GDM1 (cell line): Measurements from ENCODE around the gene MYH7B.

ENCODE experiments used
- DNase-seq: peaks from one replicate; lab custom pipeline; 2025; lab: John Stamatoyannopoulos, UW

The MYH7B gene

DNA sequence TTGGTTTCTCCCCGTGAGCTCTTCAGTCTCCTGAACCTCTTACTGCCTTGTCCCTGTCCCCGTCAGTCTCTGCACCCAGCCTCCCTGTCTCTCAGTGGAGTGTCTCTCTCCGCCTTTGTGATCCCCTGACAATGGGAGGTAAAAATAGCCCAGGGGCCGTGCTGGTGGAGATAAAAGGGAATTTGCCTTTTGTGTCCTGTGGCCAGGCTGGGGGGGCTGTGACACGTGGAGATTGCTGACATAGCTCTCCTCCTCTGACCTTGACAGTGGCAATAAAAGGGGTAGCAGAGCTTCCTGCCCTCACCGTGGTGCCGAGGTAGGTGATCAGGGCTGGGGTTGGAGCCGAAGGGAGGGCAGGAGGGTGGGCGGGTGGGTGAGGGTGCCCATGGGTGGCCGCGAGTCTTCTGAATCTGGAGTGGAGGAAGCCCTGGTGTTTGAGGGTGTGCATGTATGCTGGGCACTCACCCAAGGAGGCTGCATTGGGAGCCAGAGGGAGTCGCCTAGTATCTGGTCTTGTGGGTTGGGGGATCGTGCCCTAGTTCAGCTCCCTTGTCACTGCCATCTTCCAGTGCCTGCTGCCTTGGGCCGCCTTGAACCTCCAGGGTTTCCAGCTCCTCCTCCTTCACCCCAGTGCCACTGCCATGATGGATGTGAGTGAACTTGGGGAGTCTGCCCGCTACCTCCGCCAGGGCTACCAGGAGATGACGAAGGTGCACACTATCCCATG lies 21.9 kb downstream of the MYH7B start:
- no peak for DNase-seq

DNA sequence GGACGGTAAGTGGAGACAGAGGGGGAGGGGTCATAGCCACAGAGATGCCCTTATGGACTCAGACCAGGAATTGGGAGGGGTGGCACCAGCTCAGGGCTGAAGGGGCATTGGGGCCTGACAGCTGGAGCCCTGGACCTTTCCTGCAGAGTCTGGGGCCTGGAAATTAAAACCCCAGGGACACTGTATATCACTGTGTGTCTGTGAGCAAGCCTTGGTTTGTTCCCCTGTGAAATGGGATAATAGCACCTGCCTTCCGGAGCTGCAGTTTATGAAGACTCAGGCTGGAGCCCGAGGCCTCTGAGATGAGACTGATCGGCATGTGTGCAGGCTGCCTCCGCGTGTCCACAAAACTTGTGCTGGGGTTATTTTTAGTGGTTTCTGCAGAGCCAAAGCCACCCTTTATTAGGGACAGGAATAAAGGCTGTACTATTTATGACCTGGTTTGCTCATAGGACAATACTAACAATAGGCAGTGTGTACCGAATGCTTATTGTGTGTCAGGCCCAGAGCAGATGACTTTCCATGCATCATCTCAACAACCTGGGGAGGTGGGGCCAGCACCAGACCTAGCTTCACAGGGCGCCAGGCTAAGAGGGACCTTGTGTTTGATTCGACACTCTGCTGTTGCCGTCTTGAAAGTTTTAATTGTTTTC lies 22.6 kb downstream of the MYH7B start:
- DNase-seq = no peak

DNA sequence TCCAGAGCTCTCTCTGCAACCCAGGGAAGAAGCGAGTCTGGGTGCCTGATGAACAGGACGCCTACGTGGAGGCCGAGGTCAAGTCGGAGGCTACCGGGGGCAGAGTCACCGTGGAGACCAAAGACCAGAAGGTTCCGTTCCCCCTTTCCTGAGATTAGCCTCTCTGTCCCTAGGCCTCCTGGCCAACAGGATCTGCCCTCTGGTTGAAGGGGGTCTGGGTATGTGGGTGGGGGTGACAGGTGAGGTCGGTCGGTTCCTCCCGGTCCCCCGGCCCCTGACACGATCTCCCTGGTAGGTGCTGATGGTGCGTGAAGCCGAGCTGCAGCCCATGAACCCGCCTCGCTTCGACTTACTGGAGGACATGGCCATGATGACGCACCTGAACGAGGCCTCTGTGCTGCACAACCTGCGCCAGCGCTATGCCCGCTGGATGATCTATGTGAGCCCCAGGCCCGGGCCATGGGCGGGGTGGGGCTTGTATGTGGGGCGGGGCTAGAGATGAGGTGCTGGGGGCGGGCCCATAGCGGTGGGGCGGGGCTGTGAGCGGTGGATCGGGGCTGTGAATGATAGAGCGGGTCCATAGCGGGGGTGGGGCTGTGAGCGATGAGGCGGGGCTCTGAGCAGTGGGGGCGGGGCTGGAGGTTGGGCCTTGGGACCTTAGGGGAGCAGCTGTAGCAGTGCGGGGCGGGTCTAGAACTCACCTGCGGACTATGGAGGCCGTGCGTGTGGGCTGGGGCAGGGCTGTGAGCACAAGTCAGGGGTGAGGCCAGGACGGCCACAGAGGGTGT lies 23.9 kb downstream of the MYH7B start:
- DNase-seq = no peak

DNA sequence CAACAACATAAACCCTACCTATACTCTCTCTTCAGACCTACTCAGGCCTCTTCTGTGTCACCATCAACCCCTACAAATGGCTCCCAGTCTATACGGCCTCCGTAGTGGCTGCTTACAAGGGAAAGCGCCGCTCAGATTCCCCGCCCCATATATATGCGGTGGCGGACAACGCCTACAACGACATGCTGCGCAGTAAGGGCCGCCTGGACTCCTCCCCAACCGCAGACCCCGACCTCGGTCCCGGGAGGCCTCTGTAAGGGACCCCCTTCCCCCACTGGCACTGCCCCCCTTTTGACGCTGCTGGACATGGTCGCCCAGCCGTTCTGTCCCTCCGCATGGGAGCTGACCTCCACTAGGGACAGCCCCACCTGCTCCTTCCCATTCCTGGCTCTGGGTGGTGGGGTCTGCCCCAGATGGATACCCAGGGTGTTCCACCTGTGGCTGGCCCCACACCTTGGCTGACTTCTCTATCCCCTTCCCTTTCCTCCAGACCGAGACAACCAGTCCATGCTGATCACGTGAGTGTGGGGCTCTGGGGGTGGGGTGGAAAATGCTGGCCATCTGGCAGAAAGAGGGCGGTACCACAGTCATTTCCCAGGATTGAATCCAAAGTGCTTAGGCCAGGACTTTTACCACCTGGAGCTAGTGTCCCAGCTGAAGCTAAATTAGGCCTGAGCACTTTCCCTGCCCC lies 25.0 kb downstream of the MYH7B start:
- no peak for DNase-seq

DNA sequence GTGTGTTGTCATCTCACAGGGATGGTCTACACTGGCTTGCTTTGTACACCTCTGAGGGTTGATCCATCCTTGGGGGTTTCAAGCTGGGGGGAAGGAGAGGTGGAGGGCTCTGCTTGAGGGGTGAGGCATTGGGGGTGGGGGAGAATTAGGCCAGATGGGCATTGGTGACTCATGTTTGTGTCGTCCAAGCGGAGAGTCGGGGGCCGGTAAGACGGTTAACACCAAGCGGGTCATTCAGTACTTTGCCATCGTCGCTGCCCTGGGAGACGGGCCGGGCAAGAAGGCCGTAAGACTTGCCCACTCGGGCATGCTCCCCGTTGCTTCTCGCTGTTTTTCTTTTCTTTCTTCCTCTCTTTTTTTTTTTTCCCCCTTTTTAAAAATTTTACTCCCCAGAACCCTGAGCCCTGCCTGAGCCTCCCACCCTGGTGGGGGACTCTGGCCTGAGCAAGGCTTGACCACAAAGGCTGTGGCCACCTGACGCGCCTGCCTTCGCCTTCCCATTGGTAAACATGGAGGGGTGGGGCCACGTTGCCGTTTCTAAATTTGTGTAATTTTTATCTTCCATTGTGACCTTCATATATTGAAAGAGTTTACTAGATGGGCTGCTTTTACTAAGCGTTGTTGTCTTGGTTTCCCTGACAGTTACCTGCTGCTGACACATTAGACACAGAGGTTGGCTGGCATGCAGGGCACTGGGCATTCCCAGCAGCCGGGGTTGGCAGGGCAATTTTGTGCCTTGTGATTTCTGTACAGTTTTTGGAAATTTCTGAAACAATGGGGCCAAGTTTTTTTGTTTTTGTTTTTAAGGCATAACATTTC lies 26.8 kb downstream of the MYH7B start:
- no peak for DNase-seq

DNA sequence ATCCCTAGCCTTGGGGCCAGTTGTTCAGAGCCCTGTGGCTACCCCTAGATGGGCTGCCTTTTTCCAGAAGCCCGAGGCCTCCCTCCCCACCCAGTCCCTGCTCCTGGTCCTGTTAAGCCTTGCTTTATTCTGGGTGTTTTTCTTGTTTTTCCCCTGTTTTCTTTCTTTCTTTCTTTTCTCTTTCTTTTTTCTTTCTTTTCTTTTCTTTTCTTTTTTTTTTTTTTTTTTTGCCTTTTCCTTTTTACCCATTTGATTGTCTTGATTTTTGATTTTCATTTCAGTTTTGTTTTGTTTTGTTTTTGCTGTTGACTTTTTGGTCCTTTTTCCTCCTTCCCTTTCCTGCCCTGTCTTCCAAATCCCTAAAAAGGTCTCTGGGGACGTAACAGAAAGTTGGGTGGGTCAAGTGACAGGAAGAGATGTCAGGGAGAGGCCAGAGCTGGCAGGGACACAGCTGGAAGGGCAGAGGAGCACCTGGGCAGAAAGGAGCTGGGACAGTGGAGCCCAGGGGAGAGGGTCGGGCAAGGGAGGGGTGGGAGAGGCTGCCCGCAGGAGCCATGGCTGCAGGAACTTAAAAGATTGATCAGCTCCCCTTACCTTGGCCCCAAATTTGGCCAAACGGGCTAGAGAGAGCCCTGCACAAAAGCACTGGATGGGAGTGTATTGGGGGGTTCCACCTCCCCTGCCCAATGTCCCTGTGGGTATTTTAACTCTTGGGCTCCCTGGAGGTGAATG lies 27.6 kb downstream of the MYH7B start:
- DNase-seq = no peak

DNA sequence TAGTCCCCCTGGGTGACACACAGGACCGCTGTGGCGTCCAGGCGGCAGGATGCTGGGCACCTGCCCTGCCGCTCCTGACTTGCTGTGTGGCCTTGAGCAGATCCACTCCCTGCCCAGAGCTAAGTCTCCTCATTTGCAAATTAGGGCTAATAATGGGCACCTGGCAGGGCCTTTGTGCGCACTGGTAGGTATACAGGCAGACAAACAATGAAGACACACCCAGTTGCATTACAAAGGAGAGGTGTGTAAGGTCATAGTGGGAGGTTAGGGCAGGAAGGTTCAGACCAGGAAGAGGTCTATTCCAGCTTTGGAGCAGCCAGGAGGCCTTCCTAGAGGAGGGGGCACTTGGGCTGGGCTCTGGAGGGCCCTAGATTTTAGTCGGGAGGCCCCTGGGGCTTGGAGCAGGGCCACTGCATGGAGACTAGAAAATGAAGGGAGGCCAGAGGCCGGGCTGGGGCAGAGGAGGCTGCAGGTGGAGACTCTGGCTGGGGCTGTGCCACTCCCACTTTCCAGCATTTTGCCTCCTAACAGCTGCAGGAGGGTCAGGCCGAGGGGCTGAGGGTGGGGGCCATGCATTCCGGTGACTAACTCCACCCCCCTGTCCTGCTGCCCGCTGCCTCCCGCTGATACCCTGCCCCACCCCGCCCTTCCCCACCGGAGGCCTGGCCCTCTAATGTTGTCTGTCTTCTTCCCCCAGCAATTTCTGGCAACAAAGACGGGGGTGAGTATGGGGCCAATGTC lies 28.5 kb downstream of the MYH7B start:
- no peak for DNase-seq

DNA sequence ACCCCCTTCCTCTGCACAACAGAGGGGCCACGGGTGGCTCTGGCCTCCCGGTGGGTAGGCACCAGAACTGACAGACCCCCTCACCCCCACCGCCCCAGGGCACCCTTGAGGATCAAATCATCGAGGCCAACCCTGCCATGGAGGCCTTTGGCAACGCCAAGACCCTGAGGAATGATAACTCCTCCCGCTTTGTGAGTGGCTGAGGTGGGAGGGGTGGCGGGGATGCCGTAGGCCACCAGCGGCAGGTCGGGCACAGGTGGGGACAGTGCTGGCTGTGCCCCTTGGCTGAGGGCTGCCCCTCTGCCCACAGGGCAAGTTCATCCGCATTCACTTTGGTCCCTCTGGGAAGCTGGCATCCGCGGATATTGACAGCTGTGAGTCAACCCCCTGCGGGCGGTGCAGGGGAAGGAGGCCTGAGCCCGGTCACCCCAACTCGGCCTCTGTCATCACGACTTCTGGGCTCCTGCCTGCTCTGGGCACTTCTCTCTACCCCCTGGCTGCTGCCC lies 29.1 kb downstream of the MYH7B start:
- no peak for DNase-seq

DNA sequence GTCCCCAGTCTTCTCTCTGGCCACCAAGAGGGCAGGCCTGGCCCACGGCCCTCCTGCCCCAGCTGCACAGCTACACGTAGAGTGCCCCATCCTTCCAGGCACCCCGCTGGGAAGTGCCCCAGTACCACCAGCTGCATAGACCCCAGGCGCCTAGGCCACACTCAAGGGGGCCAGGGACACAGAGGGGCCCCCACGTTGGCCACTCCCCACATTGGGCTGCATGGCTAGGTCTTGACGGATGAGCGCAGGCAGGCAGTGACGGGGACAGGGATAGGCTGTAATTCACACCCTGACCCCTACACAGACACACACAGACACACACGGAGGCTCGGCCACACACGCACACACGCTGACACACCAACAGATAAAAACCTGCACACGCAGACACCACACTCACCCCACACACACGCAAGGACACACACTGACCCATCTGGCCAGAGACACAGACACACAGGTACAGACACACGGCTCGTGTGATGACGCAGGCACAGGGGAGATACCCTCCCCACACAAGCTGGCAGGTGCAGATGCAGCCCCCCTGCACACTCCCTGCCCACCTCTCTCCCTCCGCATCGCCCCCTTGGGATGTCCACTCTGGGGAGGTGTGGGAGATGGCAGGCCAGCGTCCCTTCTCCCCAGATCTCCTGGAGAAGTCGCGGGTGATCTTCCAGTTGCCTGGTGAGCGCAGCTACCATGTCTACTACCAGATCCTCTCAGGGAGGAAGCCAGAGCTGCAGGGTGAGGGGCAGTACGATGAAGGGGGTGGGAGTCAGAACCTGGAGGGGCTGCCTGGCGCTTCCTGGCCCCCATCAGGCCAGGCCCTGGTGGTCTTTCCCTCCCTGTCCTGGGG lies 30.0 kb downstream of the MYH7B start:
- no peak for DNase-seq

DNA sequence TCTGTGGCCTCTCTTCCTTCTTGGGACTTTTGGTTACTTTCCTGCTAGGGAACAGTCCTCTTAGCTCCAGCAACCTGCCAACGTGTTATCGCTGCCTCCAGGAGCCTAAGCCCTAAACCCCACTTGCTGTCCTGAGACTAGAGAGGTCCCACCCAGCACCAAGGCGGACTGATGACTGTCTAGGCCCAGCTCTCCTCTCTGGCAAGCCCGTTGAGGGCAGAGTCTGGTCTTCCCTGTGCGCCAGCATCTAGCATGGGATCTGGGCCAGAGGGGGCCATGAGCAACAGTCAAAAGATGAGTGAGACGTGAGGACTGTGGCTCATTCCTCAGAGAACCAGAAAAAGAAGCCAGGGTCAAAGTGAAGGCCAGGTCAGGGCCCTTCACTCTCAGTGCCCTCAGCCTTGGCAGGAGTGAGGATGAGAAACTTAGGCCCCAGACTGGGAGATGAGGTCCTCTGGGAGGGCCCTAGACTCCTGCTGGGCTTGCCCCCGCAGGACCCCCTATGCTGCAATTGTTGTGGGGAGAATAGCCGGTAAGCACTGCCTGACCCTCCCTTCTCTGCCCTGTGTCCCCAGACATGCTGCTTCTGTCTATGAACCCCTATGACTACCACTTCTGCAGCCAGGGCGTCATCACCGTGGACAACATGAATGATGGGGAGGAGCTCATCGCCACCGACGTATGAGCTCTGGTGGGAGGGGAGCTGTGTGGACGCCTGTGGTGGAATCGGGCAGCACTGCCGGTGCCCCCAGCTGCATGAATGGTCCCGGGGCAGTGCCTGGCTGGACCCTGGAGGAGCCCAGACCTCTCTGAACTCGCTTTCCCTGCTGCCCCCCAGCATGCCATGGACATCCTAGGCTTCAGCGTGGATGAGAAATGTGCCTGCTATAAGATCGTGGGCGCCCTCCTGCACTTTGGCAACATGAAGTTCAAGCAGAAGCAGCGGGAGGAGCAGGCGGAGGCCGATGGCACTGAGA lies 30.9 kb downstream of the MYH7B start:
- no peak for DNase-seq

DNA sequence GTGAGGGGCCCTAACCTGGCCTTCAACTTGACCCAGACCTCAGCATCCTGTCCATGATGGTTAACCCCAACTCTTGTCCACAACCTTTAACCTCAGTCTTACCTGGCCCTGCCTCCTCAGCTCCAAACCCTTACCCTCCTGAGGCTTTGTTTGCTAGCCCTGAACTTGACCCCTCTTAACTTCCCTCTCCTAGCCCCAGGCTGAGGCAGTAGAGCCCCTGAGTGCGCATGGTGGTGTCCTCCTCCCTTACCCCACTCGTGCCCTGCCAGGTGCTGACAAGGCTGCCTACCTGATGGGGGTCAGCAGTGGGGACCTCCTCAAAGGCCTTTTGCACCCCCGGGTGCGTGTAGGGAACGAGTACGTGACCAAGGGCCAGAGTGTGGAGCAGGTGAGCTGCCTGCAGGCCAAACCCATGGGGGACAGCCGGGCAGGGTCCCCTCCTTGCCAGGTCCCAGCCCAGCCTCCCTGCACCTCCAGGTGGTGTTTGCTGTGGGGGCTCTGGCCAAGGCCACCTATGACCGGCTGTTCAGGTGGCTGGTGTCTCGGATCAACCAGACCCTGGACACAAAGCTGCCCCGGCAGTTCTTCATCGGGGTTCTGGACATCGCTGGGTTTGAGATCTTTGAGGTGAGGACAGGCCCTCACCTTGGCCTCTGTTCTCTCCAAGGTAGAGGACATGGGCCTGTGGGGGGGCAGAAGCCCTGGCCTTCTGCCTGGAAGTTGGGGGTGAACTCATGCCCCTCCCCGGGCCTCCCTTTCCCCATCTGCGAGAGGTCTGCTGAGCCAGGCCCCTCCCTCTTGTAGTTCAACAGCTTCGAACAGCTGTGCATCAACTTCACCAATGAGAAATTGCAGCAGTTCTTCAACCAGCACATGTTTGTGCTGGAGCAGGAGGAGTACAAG lies 31.9 kb downstream of the MYH7B start:
- DNase-seq = no peak

DNA sequence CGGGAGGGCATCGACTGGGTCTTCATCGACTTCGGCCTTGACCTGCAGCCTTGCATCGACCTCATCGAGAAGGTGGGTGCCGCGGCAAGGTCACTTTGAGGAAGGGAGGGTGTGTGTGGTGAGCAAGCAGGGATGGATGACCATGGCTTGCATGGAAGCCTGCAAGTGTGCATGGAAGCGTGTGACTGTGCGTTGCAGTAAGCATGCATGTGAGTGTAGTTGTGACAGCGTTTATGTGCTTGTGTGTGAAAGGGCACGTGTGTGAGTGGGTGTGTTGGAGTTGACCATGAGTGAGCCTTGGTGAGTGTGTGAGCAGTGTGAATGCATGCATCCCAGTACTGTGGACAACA lies 32.5 kb downstream of the MYH7B start:
- DNase-seq = no peak

DNA sequence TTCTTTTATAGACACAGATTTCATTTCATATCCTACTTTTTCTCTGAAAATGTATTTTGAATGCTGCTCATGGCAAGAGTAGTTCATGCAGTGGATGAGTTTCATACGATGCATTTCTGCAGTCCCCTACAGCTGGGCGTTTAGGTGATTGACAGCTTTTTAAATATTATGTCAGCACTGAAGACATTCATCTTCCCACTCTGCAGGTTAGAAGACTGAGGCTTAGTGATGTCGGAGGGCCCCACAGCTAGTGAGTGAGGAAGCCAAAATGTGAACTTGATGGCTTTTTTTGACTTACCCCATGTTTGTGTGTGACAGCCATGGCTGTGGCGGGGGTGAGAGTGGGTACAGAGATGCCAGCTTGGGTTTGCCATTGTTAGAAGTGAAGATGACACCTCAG lies 33.5 kb downstream of the MYH7B start:
- DNase-seq = no peak

DNA sequence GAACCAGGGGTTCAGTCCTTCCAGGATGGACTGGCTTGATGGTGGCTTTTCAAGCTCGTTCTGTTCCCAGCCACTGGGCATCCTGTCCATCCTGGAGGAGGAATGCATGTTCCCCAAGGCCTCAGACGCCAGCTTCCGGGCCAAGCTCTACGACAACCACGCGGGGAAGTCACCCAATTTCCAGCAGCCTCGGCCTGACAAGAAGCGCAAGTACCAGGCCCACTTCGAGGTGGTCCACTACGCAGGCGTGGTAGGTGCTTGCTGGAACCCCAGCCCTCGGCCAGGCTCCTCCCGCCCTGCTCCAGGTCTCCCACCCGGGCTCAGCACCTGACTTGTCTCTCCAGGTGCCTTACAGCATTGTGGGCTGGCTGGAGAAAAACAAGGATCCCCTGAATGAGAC lies 34.0 kb downstream of the MYH7B start:
- no peak for DNase-seq

DNA sequence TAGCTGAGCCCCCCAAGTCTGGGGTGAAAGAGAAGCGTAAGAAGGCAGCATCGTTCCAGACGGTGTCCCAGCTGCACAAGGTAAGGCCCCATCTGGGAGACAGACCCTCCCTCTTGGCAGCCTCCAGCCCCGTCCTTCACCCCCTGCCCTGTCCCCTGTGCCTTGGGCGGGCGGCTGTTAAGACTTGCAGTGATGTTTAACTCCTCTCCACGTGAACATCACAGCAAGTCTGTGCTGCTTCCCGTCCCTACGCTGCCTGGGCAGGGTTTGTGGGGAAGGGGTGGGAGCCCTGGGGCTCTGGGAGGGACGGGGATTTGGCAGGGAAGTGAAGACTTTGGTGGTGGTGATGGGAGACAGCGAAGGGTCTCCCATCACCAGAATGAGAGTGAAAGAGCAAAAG lies 34.6 kb downstream of the MYH7B start:
- DNase-seq = no peak

DNA sequence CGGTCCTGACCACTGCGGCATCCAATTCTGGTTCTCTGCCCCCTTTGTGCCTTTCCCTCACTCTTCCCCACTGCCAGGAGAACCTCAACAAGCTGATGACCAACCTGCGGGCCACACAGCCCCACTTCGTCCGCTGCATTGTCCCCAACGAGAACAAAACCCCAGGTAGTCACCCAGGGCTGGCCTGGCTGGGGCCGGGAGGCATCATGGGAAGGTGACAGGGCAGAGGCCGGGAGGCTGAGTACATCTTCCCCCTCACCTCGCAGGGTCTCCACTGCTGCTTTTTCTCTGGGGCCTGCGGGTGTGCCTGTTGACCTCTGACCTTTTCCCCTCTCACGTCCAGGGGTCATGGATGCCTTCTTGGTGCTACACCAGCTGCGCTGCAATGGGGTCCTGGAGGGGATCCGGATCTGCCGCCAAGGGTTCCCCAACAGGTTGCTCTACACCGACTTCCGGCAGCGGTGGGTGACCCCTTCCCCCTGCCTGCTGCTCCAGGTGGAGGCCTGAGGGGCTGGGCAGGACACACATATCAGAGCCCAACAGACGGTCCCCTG lies 35.1 kb downstream of the MYH7B start:
- no peak for DNase-seq
